Stomach (tissue), 9 donors: Measurements from ENCODE around the gene EHMT1. TPM values are rescaled to one million over a fixed set of nuclear protein-coding genes. Genes with fewer than 3 reads are reported as not detected.

ENCODE experiments used
- DNase-seq, 2 donors: peaks; one replicate each; pipeline versions ENCODE4 v3.0.0 to v3.0.0-alpha.2; 2013 to 2019
- H3K27ac ChIP-seq, 5 donors: fragments of 200-600 bp in 4 of 5; sonication (generic) in 4 of 5; one replicate each; pipeline ENCODE4 v1.5.1; 2013 to 2019; ENCODE audit warnings: mild to moderate bottlenecking in 1 of 5, moderate library complexity in 1 of 5
- H3K27me3 ChIP-seq, 3 donors: fragments of 200-600 bp; sonication (generic); one replicate each; pipeline ENCODE4 v1.5.1; 2017 to 2019; ENCODE audit warnings: mixed run types in 1 of 3
- H3K36me3 ChIP-seq, 4 donors: fragments of 200-600 bp; sonication (generic); 1 replicate in 3 of 4; 2 replicates in 1 of 4; pipeline ENCODE4 v1.5.1; 2016 to 2019
- H3K4me1 ChIP-seq, 4 donors: fragments of 200-600 bp; sonication (generic); one replicate each; pipeline ENCODE4 v1.5.1; 2016 to 2019
- H3K4me3 ChIP-seq, 4 donors: fragments of 200-600 bp; sonication (generic) in 3 of 4; one replicate each; pipeline ENCODE4 v1.5.1; 2016 to 2019; ENCODE audit warnings: mild to moderate bottlenecking in 1 of 4
- H3K9me3 ChIP-seq, 4 donors: fragments of 200-600 bp; sonication (generic); one replicate each; pipeline ENCODE4 v1.5.1; 2016 to 2019
- CTCF ChIP-seq, 7 experiments: fragments of 450-650 bp in 4 of 7; fragments of 200-600 bp in 3 of 7; sonication (generic) in 3 of 7; IDR thresholded peaks; one replicate each; pipeline ENCODE4 v1.5.1; 2016 to 2019; ENCODE audit warnings: antibody characterized with exemption in 7 of 7, control low read depth in 2 of 7, mild to moderate bottlenecking in 1 of 7
- EP300 ChIP-seq: sonication (generic); formaldehyde crosslinking; IDR thresholded peaks from one replicate; pipeline ENCODE4 v1.6.1; 2017; ENCODE audit warnings: antibody characterized with exemption
- POLR2A ChIP-seq, 4 donors: fragments of 450-650 bp; IDR thresholded peaks; one replicate each; pipeline ENCODE4 v1.6.1; 2016; ENCODE audit warnings: antibody characterized with exemption in 4 of 4, control low read depth in 2 of 4, mild to moderate bottlenecking in 1 of 4, moderate library complexity in 1 of 4
- POLR2AphosphoS5 ChIP-seq, 3 donors: sonication (generic); formaldehyde crosslinking; IDR thresholded peaks; one replicate each; pipeline ENCODE4 v1.6.1; 2016; ENCODE audit warnings: antibody characterized with exemption in 3 of 3
- WGBS, 5 donors: extraction: QIAGEN DNeasy Blood & Tissue Kit in 3 of 5; methylation state at CpG; one replicate each; pipeline versions ENCODE4 v1.1.5 to v1.1.7; 2013 to 2018; 5-methylcytosine and 5-hydroxymethylcytosine counted together
- intact Hi-C: fragments of 100-400 bp; cut with DNase I; formaldehyde crosslinking; loops from one replicate; pipeline ENCODE4 v1.15.1; 2023; ENCODE audit warnings: low total_unique reads
- polyA plus RNA-seq, 3 donors: library from polyadenylated mRNA; stranded (reverse); fragments of 200-250 nt; gene quantifications; one replicate each; pipeline ENCODE4 v1.2.3, GENCODE V29; 2013
- total RNA-seq, 5 donors: library from RNA; depleted of rRNA; stranded (reverse); fragments of >200 nt; gene quantifications; one replicate each; pipeline versions ENCODE4 v1.1.0 to v1.2.3, GENCODE V29; 2014 to 2016
- donor health status: healthy with polysubstance abuse.
- donor health status: Bipolar disorder and iron deficiency.
- donor health status: healthy.

Gene EHMT1
- total and polyA plus RNA-seq, 8 donors: 23.9 to 419 (median 79.5) TPM

GRCh38 chr9:137691646-137692351 lies 73.0 kb downstream of the EHMT1 start:
- no peak overlapping the region for H3K4me3 ChIP-seq
- no peak for DNase-seq
- no peak for TF ChIP-seq EP300
- no peak for TF ChIP-seq POLR2A (IDR thresholded peaks at IDR 0.05)
- no peak for TF ChIP-seq CTCF (IDR thresholded peaks at IDR 0.05)
- TF ChIP-seq POLR2AphosphoS5 (IDR thresholded peaks at IDR 0.05): no peak
- intact Hi-C loops: no loop called here
- no peaks in the 10 kb centered on the region for H3K9me3 ChIP-seq
- 67 to 92% (median 85%) methylated on average over 12 of the region's 12 CpGs for WGBS, 5 donors
- H3K36me3 ChIP-seq: peaks cover 0 to 4% (median 0%) of the 10 kb centered on the region in 4 donors
- H3K4me1 ChIP-seq: peaks cover 0 to 72% (median 43%) of the 10 kb centered on the region in 4 donors
- H3K27me3 ChIP-seq: no peaks in the 10 kb centered on the region
- no peak overlapping the region for H3K27ac ChIP-seq

- Histone ChIP-seq H3K4me3 (no peak overlapping the region), H3K9me3 (no peaks in the 10 kb centered on the region), H3K27me3 (no peaks in the 10 kb centered on the region), H3K4me1 (peaks cover 0 to 57% (median 37%) of the 10 kb centered on the region in 4 donors), H3K27ac (no peak overlapping the region), H3K36me3 (no peaks in the 10 kb centered on the region)
- intact Hi-C loops: no loop called here
- TF ChIP-seq EP300: no peak
- TF ChIP-seq POLR2AphosphoS5 (IDR thresholded peaks at IDR 0.05): no peak
- no peak for TF ChIP-seq POLR2A (IDR thresholded peaks at IDR 0.05)
- DNase-seq: no peak
- WGBS, 5 donors: 90 to 94% (median 93%) methylated on average over 27 to 36 of the region's 36 CpGs
Observed at GRCh38 chr9:137694236-137694959, 75.6 kb downstream of the EHMT1 start.

GRCh38 chr9:137694962-137695875 lies 76.4 kb downstream of the EHMT1 start:
- Histone ChIP-seq H3K27ac (no peak overlapping the region), H3K4me3 (no peak overlapping the region), H3K36me3 (no peaks in the 10 kb centered on the region), H3K27me3 (no peaks in the 10 kb centered on the region), H3K9me3 (no peaks in the 10 kb centered on the region), H3K4me1 (peaks cover 0 to 53% (median 33%) of the 10 kb centered on the region in 4 donors)
- intact Hi-C loops: no loop called here
- DNase-seq: peak; percentile 68 to 80
- WGBS, 5 donors: 58 to 70% (median 60%) methylated on average over 22 of the region's 22 CpGs
- TF ChIP-seq EP300 (no peak), CTCF (IDR thresholded peaks at IDR 0.05) (peak in 5 of 7 experiments; percentile 36 to 66 (median 54))

GRCh38 chr9:137696136-137696925 lies 77.5 kb downstream of the EHMT1 start:
- Histone ChIP-seq H3K4me3 (no peak overlapping the region), H3K9me3 (no peaks in the 10 kb centered on the region), H3K27me3 (no peaks in the 10 kb centered on the region), H3K27ac (no peak overlapping the region), H3K4me1 (peaks cover 0 to 44% (median 26%) of the 10 kb centered on the region in 4 donors), H3K36me3 (no peaks in the 10 kb centered on the region)
- intact Hi-C loops: no loop called here
- 76 to 83% (median 79%) methylated on average over 12 of the region's 12 CpGs for WGBS, 5 donors
- no peak for TF ChIP-seq EP300
- no peak for TF ChIP-seq CTCF (IDR thresholded peaks at IDR 0.05)
- TF ChIP-seq POLR2A (IDR thresholded peaks at IDR 0.05): no peak
- no peak for TF ChIP-seq POLR2AphosphoS5 (IDR thresholded peaks at IDR 0.05)
- DNase-seq: no peak
